Measurements from ENCODE around the gene GOLGA6C. TPM values are rescaled to one million over a fixed set of nuclear protein-coding genes. Genes with fewer than 3 reads are reported as not detected.
"Not testable (repeated sequence)": the region's sequence is repeated elsewhere in the genome, so short reads cannot be mapped to it uniquely, and the experiment has no call there.

GOLGA6C gene
- total RNA-seq (2011; cell fraction: chromatin; rRNA removed; ENCODE audit: low replicate concordance): not detected in 2 replicates
- not detected in 2 replicates for total RNA-seq (2011; cell fraction: nucleolus; rRNA removed)
- total RNA-seq (2011; cell fraction: nucleoplasm; rRNA removed): not detected in 2 replicates
- total RNA-seq (2014; rRNA removed): not detected in 2 replicates
- total RNA-seq (2014; rRNA removed; fragmentation: Illumina TruSeq; extraction: Trizol): not detected in 2 replicates
- total RNA-seq (2015; rRNA removed; fragmentation: Illumina TruSeq; extraction: Trizol): not detected in 2 replicates
- total RNA-seq (2021): not detected in 2 replicates
- not detected in 2 replicates for polyA plus RNA-seq (2011; rRNA removed)
- not detected in 2 replicates for polyA plus RNA-seq (2011; cell fraction: cytosol; rRNA removed)
- not detected in 2 replicates for polyA plus RNA-seq (2011; cell fraction: nucleus; rRNA removed)
- polyA plus RNA-seq (2012): not detected in 2 replicates
- polyA plus RNA-seq (2014; fragmentation: Illumina TruSeq; extraction: Trizol): not detected in 2 replicates
- polyA plus RNA-seq (2014; fragmentation: Nextera tagmentation; extraction: Ambion mirVana): not detected
- polyA plus RNA-seq (2014; rRNA removed): not detected in 2 replicates
- not detected in 2 replicates for polyA minus RNA-seq (2011; rRNA and poly(A)+ RNA removed)
- polyA minus RNA-seq (2011; cell fraction: cytosol; rRNA and poly(A)+ RNA removed): not detected in 2 replicates
- polyA minus RNA-seq (2011; cell fraction: nucleus; rRNA and poly(A)+ RNA removed): not detected in 2 replicates
- Bru-seq, nascent RNA: not detected
- not detected for BruChase-seq, experiment 1, labeled RNA remaining after a 2-hour chase
- BruChase-seq, experiment 2, labeled RNA remaining after a 6-hour chase: not detected
- long read RNA-seq, experiment 1: 0 reads
- long read RNA-seq, experiment 2: 0 reads
- long read RNA-seq, experiment 3: 0 reads

DNA sequence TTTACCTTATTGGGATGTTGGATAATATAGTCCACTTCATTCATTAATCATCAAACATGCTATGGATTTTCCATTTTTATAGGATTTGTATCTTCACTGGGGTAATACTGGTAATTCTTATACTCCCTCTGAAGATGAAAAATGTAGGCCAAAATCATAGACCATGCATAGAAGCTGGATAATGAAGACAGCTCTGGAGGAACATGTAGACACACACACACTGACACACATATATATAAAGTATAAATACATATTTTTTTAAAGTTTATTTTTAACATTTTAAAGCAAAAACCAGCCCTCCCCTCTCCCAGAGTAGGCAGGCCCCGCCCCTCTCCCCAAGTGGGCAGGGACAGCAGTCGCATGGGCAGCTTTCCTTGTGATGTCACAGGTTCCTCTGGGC, at the start of gene GOLGA6C:
TSS of gene GOLGA6C (plus strand) at position 301 of the 400 bp plus-strand sequence. CDS start 265 bp downstream, outside the sequence.
- H3K4me1 ChIP-seq (replicated peaks in 1 of 2; ENCODE audit: control insufficient read depth in 2 of 2, insufficient read depth in 2 of 2, low read length in 2 of 2); H3K4me2 ChIP-seq (ENCODE audit: insufficient read depth, low read length); BruUV-seq (replicated peaks); H3K4me3 ChIP-seq; POLR2A ChIA-PET; CTCF ChIA-PET (ENCODE audit: low intra/inter-chr PET ratio); in situ Hi-C loops (cut with MboI); H3K27ac ChIP-seq (ENCODE audit: extremely low read depth, low read depth, low read length); ATAC-seq; H4K20me1 ChIP-seq (replicated peaks; ENCODE audit: control insufficient read depth, insufficient read depth, low read length); H3K36me3 ChIP-seq (ENCODE audit: control insufficient read depth, insufficient read depth, low read length); H3K9ac ChIP-seq (ENCODE audit: insufficient read depth in 1 of 2, low read depth in 2 of 2, low read length in 2 of 2); H3K9me3 ChIP-seq (replicated peaks; ENCODE audit: control insufficient read depth, insufficient read depth, low read depth, low read length); H3K9me1 ChIP-seq (ENCODE audit: control insufficient read depth, insufficient read depth, low read length); intact Hi-C loops (cut with micrococcal nuclease); DNase-seq (ENCODE audit: extremely low read depth in 1 of 4, low spot score in 3 of 4); H3K79me2 ChIP-seq (ENCODE audit: control insufficient read depth, insufficient read depth, low read length); H2AFZ ChIP-seq (ENCODE audit: low read depth, low read length); H3K27me3 ChIP-seq (ENCODE audit: control insufficient read depth in 2 of 2, insufficient read depth in 2 of 2, low read length in 2 of 2); FAIRE-seq: not testable (repeated sequence)
- no CpG with 5 or more reads among the region's 2 CpGs for WGBS (ENCODE audit: insufficient coverage, low coverage, missing lambda C conversion rate)
